Measurements from ENCODE around the gene MGST2.
A peak's percentile ranks its signal among the peaks of the same experiment; 100 is the strongest.
"Not testable (repeated sequence)": the region's sequence is repeated elsewhere in the genome, so short reads cannot be mapped to it uniquely, and the experiment has no call there.

Gene MGST2

GRCh38 chr4:139665690-139666529 is at the start of gene MGST2:
MGST2 (plus strand) TSS chr4:139665819; CDS start chr4:139666020, 201 bp downstream.
- DNase-seq (ENCODE audit: low spot score) (peak; percentile 36), FAIRE-seq (no peak)

GRCh38 chr4:139617702-139618490 is 47.7 kb upstream of the MGST2 start:
- no peak for DNase-seq (ENCODE audit: low spot score)
- no peak for FAIRE-seq

- DNase-seq (ENCODE audit: low spot score) (no peak), FAIRE-seq (no peak)
These were observed 46.0 kb upstream of the MGST2 start for GRCh38 chr4:139619644-139620043.

GRCh38 chr4:139622901-139623381 is 42.7 kb upstream of the MGST2 start:
- DNase-seq (ENCODE audit: low spot score) (no peak), FAIRE-seq (no peak)

GRCh38 chr4:139624441-139625092 is 41.1 kb upstream of the MGST2 start:
- no peak for FAIRE-seq

GRCh38 chr4:139625093-139625455 is 40.5 kb upstream of the MGST2 start:
- FAIRE-seq (no peak), DNase-seq (ENCODE audit: low spot score) (no peak)

More at GRCh38 chr4:139624441-139625092, 41.1 kb upstream of the MGST2 start:
- DNase-seq (ENCODE audit: low spot score): no peak

GRCh38 chr4:139625482-139625881 is 40.1 kb upstream of the MGST2 start:
- DNase-seq (ENCODE audit: low spot score) (no peak), FAIRE-seq (no peak)

GRCh38 chr4:139628184-139629012 is 37.2 kb upstream of the MGST2 start:
- FAIRE-seq: no peak

GRCh38 chr4:139629436-139630125 is 36.0 kb upstream of the MGST2 start:
- peak; percentile 72 for DNase-seq (ENCODE audit: low spot score)
- FAIRE-seq: peak; percentile 27

More at GRCh38 chr4:139628184-139629012, 37.2 kb upstream of the MGST2 start:
- no peak for DNase-seq (ENCODE audit: low spot score)

GRCh38 chr4:139630126-139630495 is 35.5 kb upstream of the MGST2 start:
- DNase-seq (ENCODE audit: low spot score): no peak
- FAIRE-seq: no peak

- DNase-seq (ENCODE audit: low spot score): no peak
- no peak for FAIRE-seq
These were observed 34.6 kb upstream of the MGST2 start for GRCh38 chr4:139630991-139631390.

- FAIRE-seq (no peak), DNase-seq (ENCODE audit: low spot score) (no peak)
These were observed 33.8 kb upstream of the MGST2 start for GRCh38 chr4:139631791-139632190.

GRCh38 chr4:139632739-139633138 is 32.9 kb upstream of the MGST2 start:
- not testable (repeated sequence) for FAIRE-seq; DNase-seq (ENCODE audit: low spot score)

- DNase-seq (ENCODE audit: low spot score): no peak
- FAIRE-seq: no peak
These were observed 32.4 kb upstream of the MGST2 start for GRCh38 chr4:139633195-139633594.

GRCh38 chr4:139633661-139634060 is 32.0 kb upstream of the MGST2 start:
- DNase-seq (ENCODE audit: low spot score): no peak

GRCh38 chr4:139635966-139636365 is 29.7 kb upstream of the MGST2 start:
- DNase-seq (ENCODE audit: low spot score): no peak
- FAIRE-seq: no peak

More at GRCh38 chr4:139633661-139634060, 32.0 kb upstream of the MGST2 start:
- FAIRE-seq: no peak

GRCh38 chr4:139638306-139638705 is 27.3 kb upstream of the MGST2 start:
- not testable (repeated sequence) for FAIRE-seq; DNase-seq (ENCODE audit: low spot score)

GRCh38 chr4:139639654-139640053 is 26.0 kb upstream of the MGST2 start:
- no peak for FAIRE-seq
- no peak for DNase-seq (ENCODE audit: low spot score)

- peak; percentile 35 for DNase-seq (ENCODE audit: low spot score)
These were observed 24.4 kb upstream of the MGST2 start for GRCh38 chr4:139641218-139641617.

GRCh38 chr4:139642364-139642763 is 23.3 kb upstream of the MGST2 start:
- FAIRE-seq (no peak), DNase-seq (ENCODE audit: low spot score) (no peak)

More at GRCh38 chr4:139641218-139641617, 24.4 kb upstream of the MGST2 start:
- no peak for FAIRE-seq
